ENCODE data around the gene IQSEC1. TPM values are rescaled to one million over a fixed set of nuclear protein-coding genes. Genes with fewer than 3 reads are reported as not detected.

The IQSEC1 gene
- total RNA-seq, 4 donors from 2014 or later, result 24.0 to 43.0 (median 31.8) TPM

DNA sequence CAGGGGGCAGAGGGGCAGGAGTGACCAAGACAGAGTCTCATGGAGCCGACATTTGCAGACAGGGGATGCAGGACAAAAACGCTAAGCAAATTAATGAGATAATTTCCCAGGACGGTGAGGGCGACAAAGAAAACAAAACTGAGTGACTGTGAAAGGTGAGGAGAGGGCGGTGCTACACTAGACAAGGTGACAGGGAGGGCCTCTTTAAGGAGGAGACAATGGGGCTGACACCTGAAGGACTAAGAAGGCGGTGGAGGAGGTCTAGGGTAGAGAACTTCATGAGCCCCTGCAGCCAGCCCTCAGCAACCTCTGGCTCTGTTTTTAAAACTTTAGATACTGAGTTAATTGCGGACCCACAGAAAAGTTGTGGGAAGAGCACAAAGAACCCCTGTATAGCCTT, 41.6 kb downstream of the IQSEC1 start:
- WGBS, 2 donors (ENCODE audit: low coverage in 1 of 2), result 73 to 86% methylated on average over 7 of the region's 7 CpGs
- H3K9me3 ChIP-seq, result no peaks in the 10 kb centered on the region
- H3K4me3 ChIP-seq, result no peak overlapping the region
- in situ Hi-C loops (cut with MboI; ENCODE audit: low pct_ligation_motif_present in 1 of 4, low pct_unique_long_range_greater_than_20kb in 1 of 4, low sequenced_read_pairs in 3 of 4), result no loop called here
- no peak for TF ChIP-seq POLR2A (IDR thresholded peaks at IDR 0.05)
- TF ChIP-seq EP300 (IDR thresholded peaks at IDR 0.05; ENCODE audit: low read depth), result no peak
- TF ChIP-seq POLR2AphosphoS5 (IDR thresholded peaks at IDR 0.05), result no peak
- TF ChIP-seq, protein P1, sequence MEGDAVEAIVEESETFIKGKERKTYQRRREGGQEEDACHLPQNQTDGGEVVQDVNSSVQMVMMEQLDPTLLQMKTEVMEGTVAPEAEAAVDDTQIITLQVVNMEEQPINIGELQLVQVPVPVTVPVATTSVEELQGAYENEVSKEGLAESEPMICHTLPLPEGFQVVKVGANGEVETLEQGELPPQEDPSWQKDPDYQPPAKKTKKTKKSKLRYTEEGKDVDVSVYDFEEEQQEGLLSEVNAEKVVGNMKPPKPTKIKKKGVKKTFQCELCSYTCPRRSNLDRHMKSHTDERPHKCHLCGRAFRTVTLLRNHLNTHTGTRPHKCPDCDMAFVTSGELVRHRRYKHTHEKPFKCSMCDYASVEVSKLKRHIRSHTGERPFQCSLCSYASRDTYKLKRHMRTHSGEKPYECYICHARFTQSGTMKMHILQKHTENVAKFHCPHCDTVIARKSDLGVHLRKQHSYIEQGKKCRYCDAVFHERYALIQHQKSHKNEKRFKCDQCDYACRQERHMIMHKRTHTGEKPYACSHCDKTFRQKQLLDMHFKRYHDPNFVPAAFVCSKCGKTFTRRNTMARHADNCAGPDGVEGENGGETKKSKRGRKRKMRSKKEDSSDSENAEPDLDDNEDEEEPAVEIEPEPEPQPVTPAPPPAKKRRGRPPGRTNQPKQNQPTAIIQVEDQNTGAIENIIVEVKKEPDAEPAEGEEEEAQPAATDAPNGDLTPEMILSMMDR (IDR thresholded peaks at IDR 0.05), result no peak
- H3K4me1 ChIP-seq, result no peaks in the 10 kb centered on the region
- no peak overlapping the region for H3K27ac ChIP-seq
- no peaks in the 10 kb centered on the region for H3K27me3 ChIP-seq
- no peaks in the 10 kb centered on the region for H3K36me3 ChIP-seq
- intact Hi-C loops (cut with DNase I; ENCODE audit: low total_unique reads), result no loop called here
- DNase-seq, result no peak

DNA sequence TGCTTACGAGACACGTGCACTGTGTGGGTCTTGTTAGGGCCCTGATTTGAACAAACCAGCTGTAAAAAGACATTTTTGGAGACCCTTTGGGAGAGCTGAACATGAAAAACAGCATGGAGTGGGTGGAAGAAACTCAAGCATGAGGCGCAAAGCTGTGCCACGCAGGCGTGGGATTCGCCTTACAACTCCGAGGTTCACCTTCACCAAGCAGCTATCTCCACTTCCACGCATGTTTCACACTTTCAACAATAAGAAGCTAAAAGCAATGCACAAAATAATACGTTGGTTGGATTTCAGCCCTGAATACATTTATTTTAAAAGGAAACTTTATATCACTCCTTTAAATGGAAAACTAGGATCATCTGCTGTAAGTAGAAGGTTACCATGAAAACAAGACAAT, 42.5 kb downstream of the IQSEC1 start:
- intact Hi-C loops (cut with DNase I; ENCODE audit: low total_unique reads), result no loop called here
- Histone ChIP-seq H3K36me3 (no peaks in the 10 kb centered on the region), H3K4me3 (no peak overlapping the region), H3K4me1 (no peaks in the 10 kb centered on the region), H3K9me3 (no peaks in the 10 kb centered on the region), H3K27me3 (no peaks in the 10 kb centered on the region), H3K27ac (no peak overlapping the region)
- no peak for TF ChIP-seq EP300 (IDR thresholded peaks at IDR 0.05; ENCODE audit: low read depth)
- no peak for TF ChIP-seq POLR2AphosphoS5 (IDR thresholded peaks at IDR 0.05)
- TF ChIP-seq POLR2A (IDR thresholded peaks at IDR 0.05), result no peak
- TF ChIP-seq, protein P1 (IDR thresholded peaks at IDR 0.05), result no peak
- WGBS, 2 donors (ENCODE audit: low coverage in 1 of 2), result 88 to 92% methylated on average over 4 to 9 of the region's 9 CpGs
- no peak for DNase-seq
- in situ Hi-C loops (cut with MboI; ENCODE audit: low pct_ligation_motif_present in 1 of 4, low pct_unique_long_range_greater_than_20kb in 1 of 4, low sequenced_read_pairs in 3 of 4), result no loop called here

DNA sequence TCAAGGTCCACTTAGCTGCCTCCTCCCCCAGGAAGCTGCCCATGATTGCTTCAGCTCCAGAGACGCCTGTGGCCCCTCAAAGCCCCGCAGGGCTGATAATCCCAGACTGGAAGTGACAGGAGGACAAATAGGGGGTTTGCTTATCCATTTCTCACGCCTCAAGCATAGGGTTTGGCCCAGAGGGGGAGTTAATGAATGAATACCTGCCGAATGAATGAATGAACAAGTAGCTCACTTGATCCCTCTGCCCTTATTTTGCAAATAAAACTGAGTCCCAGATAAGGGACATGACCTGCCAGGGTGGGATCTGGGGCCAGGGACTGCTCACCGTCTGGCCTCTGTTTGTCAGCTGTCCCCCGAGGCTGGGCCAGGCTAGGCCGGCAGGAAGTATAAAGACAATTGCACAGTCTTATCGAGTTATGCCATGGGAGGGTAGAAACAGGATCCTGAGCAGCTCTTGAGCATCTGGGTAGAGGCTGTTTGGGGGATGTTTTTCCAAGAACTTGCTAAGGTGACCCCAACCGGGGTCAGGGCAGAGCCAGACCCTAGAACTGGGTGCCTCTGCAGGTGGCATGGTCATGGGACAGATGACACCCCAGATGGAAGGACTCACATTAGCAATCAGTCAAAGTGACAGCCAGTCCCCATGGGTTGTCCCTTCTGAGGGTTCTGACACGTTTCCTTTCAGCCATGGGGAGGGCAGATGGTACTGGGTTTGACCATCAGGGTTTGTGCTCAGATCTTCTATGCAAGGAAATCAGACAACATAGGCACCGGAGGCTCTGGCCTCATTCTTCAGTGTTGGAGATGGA, 45.0 kb downstream of the IQSEC1 start:
- intact Hi-C loops (cut with DNase I; ENCODE audit: low total_unique reads), result no loop called here
- WGBS, 2 donors (ENCODE audit: low coverage in 1 of 2), result 72 to 90% methylated on average over 2 to 11 of the region's 11 CpGs
- Histone ChIP-seq H3K27me3 (no peaks in the 10 kb centered on the region), H3K4me3 (no peak overlapping the region), H3K9me3 (no peaks in the 10 kb centered on the region), H3K4me1 (no peaks in the 10 kb centered on the region), H3K36me3 (no peaks in the 10 kb centered on the region), H3K27ac (no peak overlapping the region)
- no peak for DNase-seq
- TF ChIP-seq, protein P1 (IDR thresholded peaks at IDR 0.05), result no peak
- TF ChIP-seq POLR2A (IDR thresholded peaks at IDR 0.05) (no peak), POLR2AphosphoS5 (IDR thresholded peaks at IDR 0.05) (no peak), EP300 (IDR thresholded peaks at IDR 0.05; ENCODE audit: low read depth) (no peak)
- in situ Hi-C loops (cut with MboI; ENCODE audit: low pct_ligation_motif_present in 1 of 4, low pct_unique_long_range_greater_than_20kb in 1 of 4, low sequenced_read_pairs in 3 of 4), result no loop called here

DNA sequence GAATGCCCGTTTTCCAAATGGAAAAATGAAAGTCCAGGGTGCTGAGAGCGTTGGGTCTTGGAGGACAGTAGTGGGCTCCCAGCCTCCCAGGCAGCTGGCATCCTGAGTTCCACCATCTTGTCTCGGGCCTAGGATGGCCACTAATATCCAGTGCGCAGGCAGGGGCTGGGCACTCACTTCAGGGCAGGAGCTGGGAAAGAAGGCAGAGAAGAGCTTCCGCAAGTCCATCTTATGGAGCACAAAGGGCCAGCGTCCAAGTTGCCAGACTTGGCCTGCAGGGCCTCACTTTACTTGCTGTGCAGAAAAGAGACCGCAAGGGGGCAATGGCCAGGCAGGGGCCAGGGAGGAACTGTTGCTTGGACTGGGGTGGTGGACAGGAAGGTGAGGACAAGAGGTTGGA, 46.1 kb downstream of the IQSEC1 start:
- intact Hi-C loops (cut with DNase I; ENCODE audit: low total_unique reads), result no loop called here
- H3K4me3 ChIP-seq, result no peak overlapping the region
- WGBS, 2 donors (ENCODE audit: low coverage in 1 of 2), result 92% methylated on average over 7 of the region's 7 CpGs; no CpG with 5 or more reads in 1 of the 2 donors

More for the DNA sequence above, 46.1 kb downstream of the IQSEC1 start:
- in situ Hi-C loops (cut with MboI; ENCODE audit: low pct_ligation_motif_present in 1 of 4, low pct_unique_long_range_greater_than_20kb in 1 of 4, low sequenced_read_pairs in 3 of 4), result no loop called here
- H3K27me3 ChIP-seq, result no peaks in the 10 kb centered on the region
- H3K27ac ChIP-seq, result no peak overlapping the region
- no peaks in the 10 kb centered on the region for H3K36me3 ChIP-seq
- no peaks in the 10 kb centered on the region for H3K9me3 ChIP-seq
- H3K4me1 ChIP-seq, result peaks cover 0 to 5% (median 2%) of the 10 kb centered on the region in 4 donors
- DNase-seq, result no peak
- TF ChIP-seq EP300 (IDR thresholded peaks at IDR 0.05; ENCODE audit: low read depth), result no peak
- TF ChIP-seq POLR2A (IDR thresholded peaks at IDR 0.05), result no peak
- no peak for TF ChIP-seq POLR2AphosphoS5 (IDR thresholded peaks at IDR 0.05)
- TF ChIP-seq, protein P1 (IDR thresholded peaks at IDR 0.05), result no peak

Data from transverse colon (tissue), 4 donors.